AG09319 (cell line): Measurements from ENCODE around the gene ABI3.

Experiments
- DNase-seq: peaks from one replicate; pipeline ENCODE4 v3.0.0-alpha.2; 2010; ENCODE audit warnings: low read depth; ENCODE audit errors: extremely low read depth
- CTCF ChIP-seq: IDR thresholded peaks from 2 replicates; pipeline ENCODE4 v1.5.1; 2011; ENCODE audit warnings: low read depth, mild to moderate bottlenecking, inconsistent platforms, low read length, moderate library complexity

Gene ABI3

GRCh38 chr17:49191917-49192741 lies 18.4 kb upstream of the ABI3 start:
- peak; percentile 23 for TF ChIP-seq CTCF
- peak; percentile 62 for DNase-seq

GRCh38 chr17:49193513-49194296 lies 16.8 kb upstream of the ABI3 start:
- peak; percentile 16 for DNase-seq

GRCh38 chr17:49194297-49194607 lies 16.3 kb upstream of the ABI3 start:
- TF ChIP-seq CTCF: no peak
- DNase-seq: no peak

More at GRCh38 chr17:49193513-49194296, 16.8 kb upstream of the ABI3 start:
- TF ChIP-seq CTCF: no peak

GRCh38 chr17:49195751-49196150 lies 14.8 kb upstream of the ABI3 start:
- no peak for TF ChIP-seq CTCF
- DNase-seq: no peak

- no peak for DNase-seq
- TF ChIP-seq CTCF: no peak
These were observed 14.0 kb upstream of the ABI3 start for GRCh38 chr17:49196520-49196919.

GRCh38 chr17:49197346-49197998 lies 13.0 kb upstream of the ABI3 start:
- no peak for TF ChIP-seq CTCF
- no peak for DNase-seq

- no peak for TF ChIP-seq CTCF
- no peak for DNase-seq
These were observed 12.3 kb upstream of the ABI3 start for GRCh38 chr17:49198211-49198610.
